Motor neuron (in vitro differentiated cells): ENCODE measurements around the gene NOS1AP. TPM values are rescaled to one million over a fixed set of nuclear protein-coding genes. Genes with fewer than 3 reads are reported as not detected.

Experiments
- ATAC-seq, 8 experiments: fragments of 200-7000 bp; cut with Tn5 transposase; replicated peaks in 6 of 8; 2 replicates each; pipeline ENCODE4 v1.8.0; 2021; ENCODE audit warnings: mild to moderate bottlenecking in 8 of 8, moderate library complexity in 8 of 8
- H3K27ac ChIP-seq, 2 donors: fragments of 250-450 bp; sonication (Bioruptor Pico); 2 replicates each; pipeline ENCODE4 v1.9.0; 2021; ENCODE audit warnings: antibody characterized with exemption in 2 of 2, mild to moderate bottlenecking in 2 of 2, moderate library complexity in 1 of 2
- H3K4me1 ChIP-seq, 2 donors: fragments of 250-450 bp; sonication (Bioruptor Pico); replicated peaks in 1 of 2; 2 replicates each; pipeline ENCODE4 v1.6.1; 2021; ENCODE audit warnings: antibody characterized with exemption in 2 of 2, mild to moderate bottlenecking in 2 of 2, moderate library complexity in 1 of 2
- H3K4me3 ChIP-seq, 5 donors: fragments of 250-450 bp; sonication (Bioruptor Pico); 2 replicates each; pipeline ENCODE4 v1.9.0; 2021; ENCODE audit warnings: antibody characterized with exemption in 5 of 5, mild to moderate bottlenecking in 5 of 5, moderate library complexity in 4 of 5
- WGBS, 10 experiments: fragments of 450-650 bp; shearing (Covaris generic); methylation state at CpG; one replicate each; pipeline ENCODE4 v1.0.0; 2022; 5-methylcytosine and 5-hydroxymethylcytosine counted together
- in situ Hi-C, 9 experiments: fragments of 400-800 bp; cut with MboI; loops; one replicate each; pipeline ENCODE4 v1.15.0; 2021; ENCODE audit warnings: low sequenced_read_pairs in 9 of 9, low pct_unique_long_range_greater_than_20kb in 2 of 9; ENCODE audit not compliant: unreplicated experiment in 9 of 9
- total RNA-seq, 8 experiments: library from RNA; unstranded; fragments of 300-600 nt; gene quantifications; 2 replicates each; pipeline versions ENCODE4 v1.2.3 to v1.2.4, GENCODE V29; 2022

NOS1AP gene
- total RNA-seq, 8 experiments from 2014 or later = 0.61 to 10.4 (median 6.5) TPM

DNA sequence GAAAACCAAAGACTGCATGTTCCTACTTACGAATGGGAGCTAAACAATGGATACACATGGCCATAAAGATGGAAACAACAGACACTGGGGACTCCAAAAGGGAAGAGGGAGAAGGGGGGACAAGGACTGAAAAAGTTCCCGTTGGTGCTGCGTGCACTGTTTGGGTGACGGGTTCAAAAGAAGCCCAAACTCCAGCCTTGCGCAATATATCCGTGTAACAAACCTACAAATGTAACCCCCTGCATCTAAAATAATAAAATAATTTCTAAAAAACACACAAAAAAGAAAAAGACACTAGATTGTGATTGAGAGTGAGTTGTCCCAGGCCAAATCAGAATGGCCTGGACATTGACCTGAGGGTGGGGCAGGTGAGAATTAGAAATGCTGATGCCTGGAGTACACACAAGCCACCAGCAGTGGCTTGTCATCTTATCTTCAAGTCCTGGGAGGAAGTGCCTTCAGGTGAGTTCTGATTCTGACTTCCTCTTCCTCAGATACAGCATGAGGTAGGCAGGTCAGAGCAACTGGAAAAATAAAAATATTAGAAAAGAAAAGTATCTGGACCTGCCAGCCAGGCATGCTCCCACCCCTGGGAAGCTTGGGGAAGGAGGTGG lies 252.4 kb downstream of the NOS1AP start:
- no peak overlapping the region for H3K27ac ChIP-seq
- H3K4me3 ChIP-seq = no peak overlapping the region
- no peak for ATAC-seq
- in situ Hi-C loops = no loop called here
- WGBS, 10 experiments = 60 to 100% (median 86%) methylated on average over 1 to 6 of the region's 6 CpGs
- peaks cover 15 to 30% of the 10 kb centered on the region in 2 donors for H3K4me1 ChIP-seq

DNA sequence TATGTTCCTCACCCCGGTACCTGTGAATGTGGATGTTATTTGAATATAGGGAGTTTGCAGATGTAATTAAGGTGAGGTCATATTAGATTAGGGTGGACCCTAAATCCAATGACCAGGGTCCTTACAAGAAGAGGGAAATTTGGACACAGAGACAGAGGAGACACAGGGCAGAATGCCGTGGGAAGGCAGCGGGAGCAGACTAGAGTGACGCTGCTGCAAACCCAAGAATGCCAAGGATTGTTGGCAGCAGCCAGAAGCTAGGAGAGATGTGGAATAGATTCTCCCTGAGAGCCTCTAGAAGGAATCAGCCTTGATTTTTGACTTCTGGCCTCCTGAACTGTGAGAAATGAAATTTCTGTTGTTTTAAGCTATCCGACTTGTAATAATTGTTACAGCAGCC lies 253.5 kb downstream of the NOS1AP start:
- no peak for ATAC-seq
- Histone ChIP-seq H3K4me1 (peaks cover 15 to 21% of the 10 kb centered on the region in 2 donors), H3K4me3 (no peak overlapping the region), H3K27ac (no peak overlapping the region)
- in situ Hi-C loops = no loop called here
- 89 to 100% (median 100%) methylated on average over 1 to 5 of the region's 5 CpGs; no CpG with 5 or more reads in 3 of the 10 experiments for WGBS, 10 experiments

DNA sequence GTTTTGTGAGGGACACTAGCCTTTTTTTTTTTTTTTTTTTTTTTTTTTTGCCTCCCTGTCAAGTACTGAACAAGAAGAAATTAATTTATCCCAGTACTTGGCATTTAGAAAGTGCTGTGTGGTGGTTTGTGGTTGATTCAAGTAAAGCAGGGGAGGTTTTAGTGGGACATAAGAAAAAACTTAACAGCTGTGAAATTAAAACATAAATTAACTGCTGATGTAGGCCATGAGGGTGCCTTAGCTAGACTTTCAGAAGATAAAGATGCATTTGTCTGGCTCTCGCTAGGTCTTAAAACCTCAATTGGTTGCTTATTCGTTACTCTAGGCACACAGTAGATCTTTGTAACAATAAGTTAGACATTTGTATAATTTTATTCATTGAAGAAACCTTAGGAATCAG lies 254.9 kb downstream of the NOS1AP start:
- ATAC-seq = no peak
- WGBS, 10 experiments = 0 to 100% (median 78%) methylated on average over 1 to 2 of the region's 2 CpGs; no CpG with 5 or more reads in 3 of the 10 experiments
- Histone ChIP-seq H3K4me1 (peaks cover 6 to 7% of the 10 kb centered on the region in 2 donors), H3K27ac (no peak overlapping the region), H3K4me3 (no peak overlapping the region)
- in situ Hi-C loops = no loop called here

DNA sequence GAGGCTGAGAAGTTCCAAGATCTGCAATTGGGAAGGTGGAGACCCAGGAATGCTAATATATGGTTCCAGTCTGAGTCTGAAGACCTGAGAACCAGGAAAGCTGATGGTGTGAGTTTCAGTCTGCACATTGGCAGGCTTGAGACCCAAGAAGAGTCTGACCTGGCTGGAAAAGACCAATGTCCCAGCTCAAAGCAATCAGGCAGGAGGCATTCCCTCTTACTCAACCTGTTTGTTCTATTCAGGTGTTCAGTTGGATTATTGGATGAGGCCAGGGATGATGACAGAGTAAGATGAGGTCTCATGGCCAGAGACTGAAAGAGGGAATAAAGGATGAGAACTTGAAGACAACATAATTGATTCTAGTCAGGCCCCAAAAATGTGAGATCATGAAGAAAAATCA lies 257.1 kb downstream of the NOS1AP start:
- no peak for ATAC-seq

DNA sequence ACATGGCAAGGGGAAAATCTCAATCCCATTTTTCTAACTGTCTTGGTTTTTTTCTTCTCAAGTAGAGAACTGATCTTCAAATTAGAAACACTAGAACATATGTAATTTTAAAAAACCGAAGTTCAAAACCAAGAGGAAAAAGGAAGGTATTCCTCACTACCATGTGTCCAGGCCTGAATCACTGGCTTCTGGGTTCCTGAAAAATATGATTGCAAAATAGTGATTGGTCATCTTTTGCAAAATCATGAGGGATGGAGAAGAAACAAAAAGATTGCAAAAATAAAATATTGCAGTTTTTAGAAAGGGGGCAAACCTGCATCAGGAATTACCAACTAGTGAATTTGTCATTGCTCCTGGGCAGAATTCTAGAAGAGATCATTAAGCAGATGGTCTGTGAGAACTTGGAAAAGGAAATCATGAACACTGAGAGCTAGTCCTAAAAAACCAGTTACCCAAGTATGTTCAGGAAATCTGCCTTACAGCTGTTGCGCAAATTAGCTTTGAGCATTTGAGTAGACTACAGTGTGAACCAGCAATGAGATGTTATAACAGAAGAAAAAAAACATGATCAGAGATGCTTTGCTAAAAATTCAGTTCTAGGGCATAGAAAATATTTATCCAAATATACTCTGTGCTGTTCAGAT lies 257.8 kb downstream of the NOS1AP start:
- in situ Hi-C loops = no loop called here
- no peak for ATAC-seq
- WGBS, 10 experiments = 14 to 100% (median 89%) methylated on average over 1 to 2 of the region's 2 CpGs

More for the DNA sequence above, 257.1 kb downstream of the NOS1AP start:
- Histone ChIP-seq H3K4me1 (peaks cover 0 to 5% of the 10 kb centered on the region in 2 donors), H3K27ac (no peak overlapping the region), H3K4me3 (no peak overlapping the region)
- in situ Hi-C loops = no loop called here

DNA sequence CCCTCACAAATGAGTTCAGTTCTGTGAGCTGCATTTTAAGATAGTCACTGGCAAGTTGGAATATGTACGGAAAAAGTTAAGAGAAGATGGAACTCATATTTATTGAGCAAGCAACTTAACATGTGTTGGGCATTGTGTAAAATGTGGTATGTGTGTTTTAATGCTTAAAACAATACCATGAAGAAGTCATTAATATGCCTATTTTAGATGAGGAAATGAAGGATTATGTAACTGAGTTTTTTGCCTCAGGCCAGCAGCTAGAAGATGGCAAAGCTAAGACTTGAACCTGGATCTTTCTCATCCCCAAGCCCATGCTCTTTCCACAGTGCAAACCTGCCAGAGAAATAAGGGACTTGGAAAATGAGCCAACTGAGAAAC lies 258.3 kb downstream of the NOS1AP start:
- H3K4me3 ChIP-seq = no peak overlapping the region
- in situ Hi-C loops = no loop called here
- 43 to 100% (median 92%) methylated on average over 1 of the region's 1 CpG; no CpG with 5 or more reads in 2 of the 10 experiments for WGBS, 10 experiments
- no peak overlapping the region for H3K27ac ChIP-seq
- H3K4me1 ChIP-seq = peaks cover 0 to 5% of the 10 kb centered on the region in 2 donors
- ATAC-seq = no peak

More for the DNA sequence above, 257.8 kb downstream of the NOS1AP start:
- no peak overlapping the region for H3K4me3 ChIP-seq
- peaks cover 0 to 5% of the 10 kb centered on the region in 2 donors for H3K4me1 ChIP-seq
- no peak overlapping the region for H3K27ac ChIP-seq

DNA sequence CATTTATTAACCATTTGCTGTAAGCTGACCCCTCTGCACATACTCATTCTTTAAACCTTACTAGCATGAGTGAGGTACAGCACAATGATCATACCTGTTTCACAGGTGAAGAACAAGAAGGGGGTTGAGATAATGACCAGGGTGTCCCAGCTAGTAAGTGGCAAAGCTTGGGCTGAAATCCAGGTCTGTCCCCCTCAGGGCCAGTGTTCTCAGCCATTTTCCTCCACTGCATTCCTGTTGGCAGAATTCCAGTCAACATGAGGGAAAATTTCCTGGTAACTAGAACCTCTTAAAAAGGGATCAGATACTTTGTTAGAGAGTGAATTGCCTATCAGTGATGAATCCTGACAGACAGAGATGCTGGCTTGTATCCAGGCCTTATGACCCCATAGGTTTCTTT lies 259.0 kb downstream of the NOS1AP start:
- H3K4me1 ChIP-seq = peaks cover 0 to 5% of the 10 kb centered on the region in 2 donors
- in situ Hi-C loops = no loop called here
- ATAC-seq = no peak

DNA sequence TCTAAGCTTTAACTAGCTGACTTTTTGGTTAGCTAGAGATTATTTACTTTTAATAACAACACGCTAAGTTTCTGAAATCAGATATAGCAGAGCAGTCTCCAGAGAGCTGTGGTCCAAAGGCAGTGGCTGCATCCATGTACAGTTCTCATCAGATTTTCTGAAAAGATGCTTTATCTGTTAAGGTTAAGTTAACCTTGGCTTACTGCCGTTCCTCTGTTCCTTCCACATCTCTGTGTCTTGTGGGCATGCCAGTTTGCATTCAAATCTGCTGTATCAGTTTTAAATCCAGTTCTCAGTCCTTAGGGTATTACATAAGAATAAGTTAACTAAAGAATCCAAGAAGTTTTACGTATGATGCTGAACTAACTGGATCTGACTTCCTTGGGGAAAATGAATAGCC lies 260.3 kb downstream of the NOS1AP start:
- H3K27ac ChIP-seq = no peak overlapping the region
- in situ Hi-C loops = no loop called here
- WGBS, 10 experiments = 17 to 100% (median 52%) methylated on average over 1 to 3 of the region's 3 CpGs
- H3K4me1 ChIP-seq = peaks cover 10 to 14% of the 10 kb centered on the region in 2 donors
- ATAC-seq = no peak
- H3K4me3 ChIP-seq = no peak overlapping the region

More for the DNA sequence above, 259.0 kb downstream of the NOS1AP start:
- H3K4me3 ChIP-seq = no peak overlapping the region
- no peak overlapping the region for H3K27ac ChIP-seq

DNA sequence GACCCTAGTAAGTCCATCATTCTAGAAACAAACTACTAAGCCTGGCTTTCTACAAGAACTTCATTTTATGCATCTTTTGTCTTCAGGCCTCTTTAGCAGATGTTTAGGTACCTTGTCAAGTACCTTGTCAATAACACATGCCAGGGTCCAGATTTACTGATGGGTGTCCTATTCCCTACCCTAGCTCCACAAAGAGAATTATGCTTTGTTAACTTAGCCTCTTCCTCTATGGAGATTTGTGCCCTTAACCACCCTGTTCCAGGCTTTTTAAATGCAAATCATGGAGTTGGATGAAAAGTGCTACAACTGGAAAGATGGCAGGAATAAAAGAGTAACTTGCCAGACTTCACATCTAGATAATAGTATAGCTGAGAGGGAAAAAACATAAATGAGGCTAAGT lies 264.5 kb downstream of the NOS1AP start:
- Histone ChIP-seq H3K4me1 (peaks cover 17 to 21% of the 10 kb centered on the region in 2 donors), H3K4me3 (no peak overlapping the region), H3K27ac (no peak overlapping the region)
- peak in 1 of 8 experiments; percentile 21 for ATAC-seq
- in situ Hi-C loops = no loop called here

DNA sequence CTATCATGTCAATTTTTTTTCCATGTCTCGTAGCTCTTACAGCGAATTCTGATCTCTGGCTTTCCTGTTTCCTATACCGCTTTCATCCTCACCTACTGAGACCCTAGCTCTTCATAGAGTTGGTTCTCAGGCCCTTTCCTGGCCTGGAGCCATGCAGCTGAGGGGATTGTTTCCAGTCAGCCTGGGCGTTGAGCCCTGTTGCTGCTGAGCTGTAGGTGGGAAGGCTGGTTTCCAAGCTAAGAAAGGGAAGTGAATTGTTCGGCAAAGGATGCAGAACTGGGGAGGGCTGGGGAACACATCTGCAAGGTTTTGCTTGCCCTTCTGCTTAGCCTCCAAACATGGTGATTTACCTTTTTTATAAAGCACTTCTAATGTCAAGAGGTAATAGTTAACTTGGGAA lies 265.6 kb downstream of the NOS1AP start:
- no peak for ATAC-seq
- WGBS, 10 experiments = 75 to 100% (median 97%) methylated on average over 1 to 5 of the region's 5 CpGs; no CpG with 5 or more reads in 3 of the 10 experiments
- no peak overlapping the region for H3K4me3 ChIP-seq
- no peak overlapping the region for H3K27ac ChIP-seq
- H3K4me1 ChIP-seq = peaks cover 17 to 21% of the 10 kb centered on the region in 2 donors
- in situ Hi-C loops = no loop called here

DNA sequence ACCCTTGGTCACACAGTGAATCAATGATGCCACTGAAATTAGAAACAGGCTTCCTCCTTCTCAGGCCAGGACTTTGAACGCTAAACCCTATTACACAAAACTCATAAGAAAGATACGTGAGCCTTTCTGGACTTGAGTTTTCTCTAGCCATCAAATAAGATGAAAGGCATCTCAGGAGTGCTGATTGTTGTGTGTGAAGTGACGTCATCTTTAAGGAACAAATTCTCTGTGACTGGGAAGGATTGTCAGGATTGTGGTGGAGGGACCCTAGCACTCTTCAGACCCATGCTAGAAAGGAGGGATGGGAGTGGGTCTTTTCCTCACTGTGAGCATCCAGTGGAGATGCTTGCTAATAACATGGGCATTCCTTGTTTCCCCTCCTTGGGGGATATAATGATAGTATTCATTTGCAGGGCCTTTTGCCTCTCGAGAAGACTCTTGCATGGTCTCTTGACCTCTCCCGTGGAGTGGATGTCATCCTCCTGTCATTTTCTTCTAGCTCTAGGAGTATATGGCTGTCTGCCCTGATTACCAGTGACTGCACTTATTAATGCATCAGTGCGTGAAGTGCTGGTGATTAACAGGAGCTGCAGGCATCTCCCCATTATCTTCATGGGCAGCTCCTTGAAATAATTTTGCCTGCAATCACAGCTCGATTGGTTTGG lies 267.3 kb downstream of the NOS1AP start:
- peaks cover 17 to 21% of the 10 kb centered on the region in 2 donors for H3K4me1 ChIP-seq
- H3K4me3 ChIP-seq = no peak overlapping the region
- no peak overlapping the region for H3K27ac ChIP-seq
- in situ Hi-C loops = no loop called here
- WGBS, 10 experiments = 37 to 94% (median 87%) methylated on average over 2 to 7 of the region's 7 CpGs; no CpG with 5 or more reads in 1 of the 10 experiments
- no peak for ATAC-seq

DNA sequence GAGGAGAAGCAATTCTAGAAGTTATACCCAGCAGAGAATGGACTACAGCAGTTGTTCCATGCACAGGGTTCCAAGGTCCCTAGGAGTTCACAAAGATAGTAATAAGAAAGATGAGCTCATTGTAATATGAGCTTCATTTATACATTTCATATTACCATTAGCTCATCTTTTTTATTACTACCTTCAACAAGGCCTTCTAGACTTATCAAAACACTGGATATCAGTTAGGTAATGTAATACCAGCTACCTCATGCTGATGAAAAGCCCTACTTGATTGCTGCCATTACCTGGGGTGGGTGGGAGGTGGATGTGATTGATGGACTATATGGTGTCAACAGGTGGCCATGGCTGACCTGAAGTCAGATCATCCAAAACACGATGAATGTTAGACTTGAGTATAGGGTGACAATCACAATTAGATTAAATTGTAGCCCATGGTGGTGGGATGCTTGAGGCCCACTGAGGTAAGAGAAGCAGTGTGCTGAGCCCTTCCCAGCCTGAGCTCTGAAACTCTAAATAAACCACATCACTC lies 273.0 kb downstream of the NOS1AP start:
- ATAC-seq = no peak
- Histone ChIP-seq H3K4me1 (no peaks in the 10 kb centered on the region), H3K4me3 (no peak overlapping the region), H3K27ac (no peak overlapping the region)
- in situ Hi-C loops = no loop called here
- WGBS, 10 experiments = 14 to 100% (median 83%) methylated on average over 1 of the region's 1 CpG; no CpG with 5 or more reads in 5 of the 10 experiments

DNA sequence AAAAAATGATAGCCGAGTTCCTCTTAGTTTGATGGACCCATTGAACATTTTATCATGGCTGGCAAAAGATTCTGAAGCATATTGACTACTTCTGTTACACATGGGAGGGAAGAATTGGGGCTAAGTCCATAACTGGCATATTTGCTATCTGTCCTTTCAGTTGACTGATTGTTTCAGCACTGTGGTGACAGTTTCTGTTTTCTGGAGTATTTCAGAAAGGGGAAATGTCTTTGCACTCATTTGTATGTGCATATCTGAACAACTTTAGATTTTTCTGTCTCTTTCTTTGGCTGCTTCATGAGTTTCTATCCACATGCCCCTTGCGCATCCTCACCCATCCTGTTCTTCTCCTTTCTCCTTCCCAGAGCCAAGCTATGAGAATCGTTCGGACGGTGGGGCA lies 274.0 kb downstream of the NOS1AP start:
- Histone ChIP-seq H3K4me3 (no peak overlapping the region), H3K4me1 (no peaks in the 10 kb centered on the region), H3K27ac (no peak overlapping the region)
- in situ Hi-C loops = no loop called here
- 70 to 100% (median 91%) methylated on average over 2 to 5 of the region's 5 CpGs; no CpG with 5 or more reads in 3 of the 10 experiments for WGBS, 10 experiments
- ATAC-seq = peak in 1 of 8 experiments; percentile 28
